Measurements from ENCODE around the gene NEDD4L.

DNA sequence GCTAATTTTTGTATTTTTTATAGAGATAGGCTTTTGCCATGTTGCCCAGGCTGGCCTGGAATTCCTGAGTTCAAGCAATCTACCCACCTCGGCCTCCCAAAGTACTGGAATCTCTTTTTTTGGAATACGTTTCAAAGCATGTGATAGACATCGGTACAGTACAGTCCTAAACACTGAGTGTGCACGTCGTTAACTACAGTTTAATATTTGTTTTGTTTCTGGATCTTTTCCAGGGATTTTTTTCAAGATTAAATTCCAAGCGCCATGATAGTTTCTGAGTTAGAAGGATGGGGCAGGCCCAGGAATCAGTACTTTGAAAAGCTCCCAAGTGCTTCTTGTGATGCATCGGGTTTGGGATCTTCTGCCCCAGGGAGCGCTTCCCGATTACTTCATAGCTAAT is 33.3 kb downstream of the NEDD4L start:
- no peak for TF ChIP-seq ZNF274 (IDR thresholded peaks at IDR 0.05; ENCODE audit: low read depth, low read length)
- TF ChIP-seq YY1 (IDR thresholded peaks at IDR 0.05; ENCODE audit: insufficient read depth, insufficient read length), result no peak
- no peak for TF ChIP-seq SUZ12 (IDR thresholded peaks at IDR 0.05; ENCODE audit: extremely low read depth, insufficient read depth, insufficient read length)

Measured in NT2/D1 (cell line).